WTC11 (cell line): ENCODE data around the gene GPR15LG. TPM values are rescaled to one million over a fixed set of nuclear protein-coding genes. Genes with fewer than 3 reads are reported as not detected.

Experiments
- ATAC-seq: fragments of 200-7000 bp; cut with Tn5 transposase; 2 replicates; pipeline ENCODE4 v1.10.0; 2021; ENCODE audit warnings: mild to moderate bottlenecking, moderate library complexity
- CTCF ChIA-PET: fragments of 300-600 bp; sonication (Branson Sonifier 250); formaldehyde crosslinking; loops from one replicate; lab custom pipeline; 2021; ENCODE audit warnings: antibody characterized with exemption; lab: Charles Lee
- POLR2A ChIA-PET: fragments of 350-600 bp; sonication (Branson Sonifier 250); formaldehyde crosslinking; loops from one replicate; lab custom pipeline; 2021; ENCODE audit warnings: antibody characterized with exemption; lab: Charles Lee
- DNase-seq: peaks from one replicate; pipeline ENCODE4 v3.0.0; 2021; ENCODE audit warnings: low spot score
- H3K27ac Mint-ChIP-seq: 2 replicates; pipeline ENCODE4 v1.8.0; 2021; ENCODE audit warnings: mixed read lengths
- H3K27me3 Mint-ChIP-seq: 2 replicates; pipeline ENCODE4 v1.8.0; 2021; ENCODE audit warnings: low read depth, mild to moderate bottlenecking, moderate library complexity, mixed read lengths
- H3K36me3 Mint-ChIP-seq: 2 replicates; pipeline ENCODE4 v1.8.0; 2021; ENCODE audit warnings: mixed read lengths
- H3K4me1 Mint-ChIP-seq: 2 replicates; pipeline ENCODE4 v1.8.0; 2022; ENCODE audit warnings: mixed read lengths
- H3K4me3 Mint-ChIP-seq: 2 replicates; pipeline ENCODE4 v1.8.0; 2021; ENCODE audit warnings: mild to moderate bottlenecking, moderate library complexity, mixed read lengths
- H3K9me3 Mint-ChIP-seq: 2 replicates; pipeline ENCODE4 v1.8.0; 2021; ENCODE audit warnings: mixed read lengths
- AR ChIP-seq: fragments of 250-450 bp; sonication (Bioruptor Pico); IDR thresholded peaks from 2 replicates; pipeline ENCODE4 v1.9.0; 2021; ENCODE audit warnings: mild to moderate bottlenecking
- CBFB ChIP-seq: sonication (generic); formaldehyde crosslinking; IDR thresholded peaks from 2 replicates; pipeline ENCODE4 v1.8.1; 2022; ENCODE audit warnings: mild to moderate bottlenecking, low read depth, missing genetic modification reagents
- CDX4 ChIP-seq: fragments of 250-450 bp; sonication (Bioruptor Pico); IDR thresholded peaks from 2 replicates; pipeline ENCODE4 v1.9.0; 2021; ENCODE audit warnings: moderate library complexity, mild to moderate bottlenecking, inconsistent platforms, borderline replicate concordance
- E2F1 ChIP-seq: sonication (generic); formaldehyde crosslinking; IDR thresholded peaks from 2 replicates; pipeline ENCODE4 v1.8.0; 2022; ENCODE audit warnings: mild to moderate bottlenecking, missing genetic modification reagents
- GRHL2 ChIP-seq: fragments of 250-450 bp; sonication (Bioruptor Pico); IDR thresholded peaks from 2 replicates; pipeline ENCODE4 v1.8.0; 2022; ENCODE audit warnings: mild to moderate bottlenecking, moderate library complexity; ENCODE audit not compliant: insufficient replicate concordance, severe bottlenecking
- HMGA2 ChIP-seq: fragments of 250-450 bp; sonication (Bioruptor Pico); IDR thresholded peaks from 2 replicates; pipeline ENCODE4 v1.4.0; 2021; ENCODE audit warnings: mild to moderate bottlenecking, moderate library complexity
- HMGXB4 ChIP-seq: sonication (generic); formaldehyde crosslinking; IDR thresholded peaks from 2 replicates; pipeline ENCODE4 v1.8.1; 2023; ENCODE audit warnings: mild to moderate bottlenecking, moderate library complexity, missing genetic modification reagents
- IRF2 ChIP-seq: sonication (generic); formaldehyde crosslinking; IDR thresholded peaks from 2 replicates; pipeline ENCODE4 v1.8.0; 2022; ENCODE audit warnings: low read depth, missing genetic modification reagents, borderline replicate concordance
- KAT7 ChIP-seq: sonication (generic); formaldehyde crosslinking; IDR thresholded peaks from 2 replicates; pipeline ENCODE4 v1.8.1; 2023; ENCODE audit warnings: missing genetic modification reagents, mild to moderate bottlenecking, borderline replicate concordance
- MLX ChIP-seq: sonication (generic); formaldehyde crosslinking; IDR thresholded peaks from 2 replicates; pipeline ENCODE4 v1.8.1; 2023; ENCODE audit warnings: mild to moderate bottlenecking, missing genetic modification reagents, moderate library complexity
- MYBL2 ChIP-seq: sonication (generic); formaldehyde crosslinking; IDR thresholded peaks from 2 replicates; pipeline ENCODE4 v1.8.1; 2023; ENCODE audit warnings: mild to moderate bottlenecking, moderate library complexity, missing genetic modification reagents
- NR2C2 ChIP-seq: sonication (generic); formaldehyde crosslinking; IDR thresholded peaks from 2 replicates; pipeline ENCODE4 v1.8.0; 2022; ENCODE audit warnings: mild to moderate bottlenecking, missing genetic modification reagents
- PRDM15 ChIP-seq: sonication (generic); formaldehyde crosslinking; IDR thresholded peaks from 2 replicates; pipeline ENCODE4 v1.8.0; 2022; ENCODE audit warnings: missing genetic modification reagents
- PRRX2 ChIP-seq: fragments of 250-450 bp; sonication (Bioruptor Pico); IDR thresholded peaks from 2 replicates; pipeline ENCODE4 v1.8.0; 2021; ENCODE audit warnings: mild to moderate bottlenecking
- RELA ChIP-seq: sonication (generic); formaldehyde crosslinking; IDR thresholded peaks from 2 replicates; pipeline ENCODE4 v1.8.1; 2022; ENCODE audit warnings: missing genetic modification reagents, mild to moderate bottlenecking, borderline replicate concordance
- SMAD3 ChIP-seq: sonication (generic); formaldehyde crosslinking; IDR thresholded peaks from 2 replicates; pipeline ENCODE4 v1.8.0; 2022; ENCODE audit warnings: missing genetic modification reagents, mild to moderate bottlenecking, borderline replicate concordance
- TCF7 ChIP-seq: sonication (generic); formaldehyde crosslinking; IDR thresholded peaks from 2 replicates; pipeline ENCODE4 v1.8.0; 2022; ENCODE audit warnings: mild to moderate bottlenecking, low read depth, missing genetic modification reagents, moderate library complexity
- TEAD4 ChIP-seq: sonication (generic); formaldehyde crosslinking; IDR thresholded peaks from 2 replicates; pipeline ENCODE4 v1.8.0; 2022; ENCODE audit warnings: mild to moderate bottlenecking, missing genetic modification reagents
- ZNF281 ChIP-seq: sonication (generic); formaldehyde crosslinking; IDR thresholded peaks from 2 replicates; pipeline ENCODE4 v1.8.0; 2023; ENCODE audit warnings: mild to moderate bottlenecking, missing genetic modification reagents
- ZNF416 ChIP-seq: fragments of 250-450 bp; sonication (Bioruptor Pico); IDR thresholded peaks from 2 replicates; pipeline ENCODE4 v1.9.0; 2021; ENCODE audit warnings: mild to moderate bottlenecking, inconsistent platforms
- ZNF423 ChIP-seq: fragments of 250-450 bp; sonication (Bioruptor Pico); IDR thresholded peaks from 2 replicates; pipeline ENCODE4 v2.1.2; 2022; ENCODE audit warnings: mild to moderate bottlenecking, moderate library complexity
- total RNA-seq: library from RNA; stranded (reverse); gene quantifications from 3 replicates; pipeline ENCODE4 v1.2.3, GENCODE V29; 2021

GPR15LG gene
- total RNA-seq, 1 experiment from 2014 or later = not detected

GRCh38 chr10:84177541-84178141, 4.0 kb downstream of the GPR15LG start:
- Mint-ChIP-seq H3K27ac (no peak overlapping the region), H3K36me3 (peaks cover 10% of the 10 kb centered on the region), H3K4me1 (no peaks in the 10 kb centered on the region), H3K4me3 (no peak overlapping the region), H3K9me3 (peaks cover 13% of the 10 kb centered on the region), H3K27me3 (peaks cover 5% of the 10 kb centered on the region)
- ATAC-seq (peak; percentile 23), DNase-seq (no peak)
- TF ChIP-seq KAT7 = no peak
- no peak for TF ChIP-seq NR2C2 (CRISPR knock-in tag)
- no peak for TF ChIP-seq GRHL2 (CRISPR knock-in tag)
- no peak for TF ChIP-seq PRDM15 (CRISPR knock-in tag)
- no peak for TF ChIP-seq TCF7 (CRISPR knock-in tag)
- no peak for TF ChIP-seq IRF2 (CRISPR knock-in tag)
- no peak for TF ChIP-seq AR (CRISPR knock-in tag)
- no peak for TF ChIP-seq E2F1
- TF ChIP-seq HMGA2 = no peak
- TF ChIP-seq PRRX2 (CRISPR knock-in tag) = no peak
- no peak for TF ChIP-seq SMAD3 (CRISPR knock-in tag)
- TF ChIP-seq RELA = no peak
- TF ChIP-seq ZNF416 (CRISPR knock-in tag) = no peak
- TF ChIP-seq MYBL2 (CRISPR knock-in tag) = no peak
- TF ChIP-seq ZNF423 (CRISPR knock-in tag) = no peak
- no peak for TF ChIP-seq CDX4 (CRISPR knock-in tag)
- no peak for TF ChIP-seq CBFB
- ChIA-PET POLR2A (no interaction called here), CTCF (interaction anchor here (0.7 kb wide), 1 partner anchor 13 kb away, joined by 3 read pairs; no protein-coding TSS in a partner anchor)

- CTCF ChIA-PET = no interaction called here
- no peak for TF ChIP-seq ZNF281 (CRISPR knock-in tag)
- TF ChIP-seq MYBL2 (CRISPR knock-in tag) = no peak
- TF ChIP-seq HMGXB4 = no peak
- no peak for TF ChIP-seq TEAD4 (CRISPR knock-in tag)
- TF ChIP-seq MLX (CRISPR knock-in tag) = no peak
These were observed 4.6 kb downstream of the GPR15LG start for GRCh38 chr10:84178160-84178609.

More at GRCh38 chr10:84178160-84178609, 4.6 kb downstream of the GPR15LG start:
- POLR2A ChIA-PET = no interaction called here
- peaks cover 10% of the 10 kb centered on the region for H3K36me3 Mint-ChIP-seq
- no peaks in the 10 kb centered on the region for H3K4me1 Mint-ChIP-seq
- H3K27me3 Mint-ChIP-seq = peaks cover 5% of the 10 kb centered on the region
- ATAC-seq (no peak), DNase-seq (no peak)
- H3K9me3 Mint-ChIP-seq = peaks cover 16% of the 10 kb centered on the region
- H3K4me3 Mint-ChIP-seq = no peak overlapping the region
- H3K27ac Mint-ChIP-seq = no peak overlapping the region
